Brain microvascular endothelial cell (primary cell): ENCODE data around the gene MYL6B.

ENCODE experiments used
- DNase-seq: peaks from one replicate; pipeline ENCODE4 v3.0.0-alpha.2; 2020
- H3K27ac ChIP-seq: fragments of 250-450 bp; sonication (Bioruptor Pico); 2 replicates; pipeline ENCODE4 v1.5.1; 2020; ENCODE audit warnings: mild to moderate bottlenecking, moderate library complexity
- H3K27me3 ChIP-seq: fragments of 250-450 bp; sonication (Bioruptor Pico); replicated peaks from 2 replicates; pipeline ENCODE4 v1.5.1; 2020; ENCODE audit warnings: mild to moderate bottlenecking
- H3K36me3 ChIP-seq: fragments of 250-450 bp; sonication (Bioruptor Pico); replicated peaks from 2 replicates; pipeline ENCODE4 v1.5.1; 2020; ENCODE audit warnings: mild to moderate bottlenecking
- H3K4me3 ChIP-seq: 2 replicates; pipeline ENCODE4 v1.5.1; 2011; ENCODE audit warnings: low read depth, mild to moderate bottlenecking, control low read depth, low read length, moderate library complexity
- CTCF ChIP-seq: IDR thresholded peaks from 2 replicates; pipeline ENCODE4 v1.5.1; 2011; ENCODE audit warnings: low read depth, mild to moderate bottlenecking, moderate library complexity, low read length, control low read depth, inconsistent platforms; ENCODE audit errors: missing control alignments
- in situ Hi-C: cut with HindIII; loops from 2 replicates; pipeline ENCODE4 v1.10.0; 2017; ENCODE audit warnings: low sequenced_read_pairs, low pct_ligation_motif_present

The MYL6B gene

GRCh38 chr12:56130876-56131275, 21.5 kb upstream of the MYL6B start:
- Histone ChIP-seq H3K27ac (no peak overlapping the region), H3K27me3 (no peaks in the 10 kb centered on the region), H3K36me3 (peaks cover 38% of the 10 kb centered on the region), H3K4me3 (no peak overlapping the region)
- TF ChIP-seq CTCF, result no peak
- in situ Hi-C loops, result no loop called here
- no peak for DNase-seq

GRCh38 chr12:56134897-56135296, 17.5 kb upstream of the MYL6B start:
- Histone ChIP-seq H3K36me3 (peaks cover 72% of the 10 kb centered on the region), H3K27ac (no peak overlapping the region), H3K4me3 (no peak overlapping the region), H3K27me3 (no peaks in the 10 kb centered on the region)
- no peak for TF ChIP-seq CTCF
- in situ Hi-C loops, result no loop called here
- DNase-seq, result no peak

GRCh38 chr12:56137853-56138571, 14.4 kb upstream of the MYL6B start:
- DNase-seq, result no peak
- Histone ChIP-seq H3K36me3 (peaks cover 72% of the 10 kb centered on the region), H3K27ac (no peak overlapping the region), H3K4me3 (no peak overlapping the region), H3K27me3 (no peaks in the 10 kb centered on the region)
- TF ChIP-seq CTCF, result no peak
- in situ Hi-C loops, result no loop called here

- H3K27ac ChIP-seq, result no peak overlapping the region
- in situ Hi-C loops, result no loop called here
- no peak for TF ChIP-seq CTCF
- peaks cover 63% of the 10 kb centered on the region for H3K36me3 ChIP-seq
- no peak overlapping the region for H3K4me3 ChIP-seq
- H3K27me3 ChIP-seq, result no peaks in the 10 kb centered on the region
- no peak for DNase-seq
These were observed 10.2 kb upstream of the MYL6B start for GRCh38 chr12:56141946-56142784.

GRCh38 chr12:56143217-56143616, 9.2 kb upstream of the MYL6B start:
- Histone ChIP-seq H3K36me3 (peaks cover 52% of the 10 kb centered on the region), H3K27ac (no peak overlapping the region), H3K4me3 (no peak overlapping the region), H3K27me3 (no peaks in the 10 kb centered on the region)
- in situ Hi-C loops, result no loop called here
- TF ChIP-seq CTCF, result no peak
- DNase-seq, result no peak
